HepG2 (cell line): Measurements from ENCODE around the gene PYHIN1. TPM values are rescaled to one million over a fixed set of nuclear protein-coding genes. Genes with fewer than 3 reads are reported as not detected.

Experiments
- BRCA1 ChIP-seq: sonication (generic); formaldehyde crosslinking; IDR thresholded peaks from 2 replicates; pipeline ENCODE4 v1.4.0; 2020; ENCODE audit warnings: missing genetic modification reagents
- ISX ChIP-seq: sonication (generic); formaldehyde crosslinking; conservative IDR thresholded peaks from 2 replicates; pipeline ENCODE4 v1.5.0; 2020; ENCODE audit warnings: missing genetic modification reagents
- PCBP2 ChIP-seq: fragments of 200-400 bp; formaldehyde crosslinking; optimal IDR thresholded peaks from 2 replicates; pipeline ENCODE3; 2018; ENCODE audit warnings: low read length, low read depth; ENCODE audit not compliant: poor library complexity, severe bottlenecking
- SMAD1 ChIP-seq: sonication (generic); formaldehyde crosslinking; IDR thresholded peaks from 2 replicates; pipeline ENCODE4 v1.4.0; 2020; ENCODE audit warnings: missing genetic modification reagents, low read depth, mild to moderate bottlenecking, borderline replicate concordance
- SMYD3 ChIP-seq: sonication (generic); formaldehyde crosslinking; IDR thresholded peaks from 2 replicates; pipeline ENCODE4 v1.8.1; 2023; ENCODE audit warnings: mild to moderate bottlenecking, missing genetic modification reagents
- ZNF441 ChIP-seq: sonication (generic); formaldehyde crosslinking; IDR thresholded peaks from 2 replicates; pipeline ENCODE4 v1.7.0; 2021; ENCODE audit warnings: missing genetic modification reagents, borderline replicate concordance
- polyA plus RNA-seq, 8 experiments: library from polyadenylated mRNA; depleted of rRNA in 3 of 8; stranded (reverse) in 7 of 8; unstranded in 1 of 8; fragments of >200 nt; fragmentation: Illumina TruSeq in 4 of 8; extraction: Trizol in 4 of 8; gene quantifications; 2 replicates each; pipeline versions ENCODE4 v1.2.1 to v1.2.3, GENCODE V29; 2011 to 2016; ENCODE audit warnings: low read depth in 4 of 8, missing spikeins in 1 of 8, mixed read lengths in 1 of 8; ENCODE audit not compliant: insufficient read depth in 1 of 8
- total RNA-seq, 5 experiments: library from RNA; depleted of rRNA; stranded (reverse); fragments of >200 nt; fragmentation: Illumina TruSeq; extraction: Trizol; gene quantifications; 2 replicates each; pipeline ENCODE4 v1.2.3, GENCODE V29; 2016; ENCODE audit warnings: low read depth in 1 of 5
- TF ChIP-seq, protein P1 (sequence below): sonication (generic); formaldehyde crosslinking; conservative IDR thresholded peaks from 2 replicates; pipeline ENCODE4 v1.5.0; 2020; ENCODE audit warnings: missing genetic modification reagents
- TF ChIP-seq, protein P2 (sequence below): sonication (generic); formaldehyde crosslinking; IDR thresholded peaks from 2 replicates; pipeline ENCODE4 v1.4.0; 2020; ENCODE audit warnings: missing genetic modification reagents

Gene PYHIN1
- total and polyA plus RNA-seq, 2 of the 13 experiments (the other 11 are each of a cell fraction or from before 2014, with no cell fraction given): not detected

DNA sequence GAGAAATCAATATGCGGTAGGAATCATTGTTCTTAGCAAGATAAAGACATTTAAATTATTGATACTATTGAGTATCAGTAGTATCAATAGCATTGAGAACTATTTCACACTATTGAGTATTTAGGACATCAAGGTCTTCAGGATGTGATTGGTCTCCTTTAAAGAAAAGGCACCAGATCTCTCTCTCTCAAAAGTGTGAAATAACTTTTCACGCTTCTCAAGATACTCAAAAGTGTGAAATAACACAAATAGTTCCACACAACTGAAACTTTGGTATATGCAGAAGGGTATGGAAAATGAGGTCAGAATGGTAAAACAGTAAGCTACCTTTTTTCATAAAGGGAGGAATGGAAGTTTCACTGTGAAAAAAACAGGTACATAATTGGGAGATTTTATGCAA lies 6.7 kb upstream of the PYHIN1 start (continued):
- TF ChIP-seq PCBP2 (no peak), BRCA1 (CRISPR knock-in tag) (no peak), SMAD1 (CRISPR knock-in tag) (no peak), ISX (CRISPR knock-in tag) (no peak), SMYD3 (CRISPR knock-in tag) (no peak), ZNF441 (no peak)
- TF ChIP-seq, protein P1, sequence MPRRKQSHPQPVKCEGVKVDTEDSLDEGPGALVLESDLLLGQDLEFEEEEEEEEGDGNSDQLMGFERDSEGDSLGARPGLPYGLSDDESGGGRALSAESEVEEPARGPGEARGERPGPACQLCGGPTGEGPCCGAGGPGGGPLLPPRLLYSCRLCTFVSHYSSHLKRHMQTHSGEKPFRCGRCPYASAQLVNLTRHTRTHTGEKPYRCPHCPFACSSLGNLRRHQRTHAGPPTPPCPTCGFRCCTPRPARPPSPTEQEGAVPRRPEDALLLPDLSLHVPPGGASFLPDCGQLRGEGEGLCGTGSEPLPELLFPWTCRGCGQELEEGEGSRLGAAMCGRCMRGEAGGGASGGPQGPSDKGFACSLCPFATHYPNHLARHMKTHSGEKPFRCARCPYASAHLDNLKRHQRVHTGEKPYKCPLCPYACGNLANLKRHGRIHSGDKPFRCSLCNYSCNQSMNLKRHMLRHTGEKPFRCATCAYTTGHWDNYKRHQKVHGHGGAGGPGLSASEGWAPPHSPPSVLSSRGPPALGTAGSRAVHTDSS (CRISPR knock-in tag): no peak
- TF ChIP-seq, protein P2, sequence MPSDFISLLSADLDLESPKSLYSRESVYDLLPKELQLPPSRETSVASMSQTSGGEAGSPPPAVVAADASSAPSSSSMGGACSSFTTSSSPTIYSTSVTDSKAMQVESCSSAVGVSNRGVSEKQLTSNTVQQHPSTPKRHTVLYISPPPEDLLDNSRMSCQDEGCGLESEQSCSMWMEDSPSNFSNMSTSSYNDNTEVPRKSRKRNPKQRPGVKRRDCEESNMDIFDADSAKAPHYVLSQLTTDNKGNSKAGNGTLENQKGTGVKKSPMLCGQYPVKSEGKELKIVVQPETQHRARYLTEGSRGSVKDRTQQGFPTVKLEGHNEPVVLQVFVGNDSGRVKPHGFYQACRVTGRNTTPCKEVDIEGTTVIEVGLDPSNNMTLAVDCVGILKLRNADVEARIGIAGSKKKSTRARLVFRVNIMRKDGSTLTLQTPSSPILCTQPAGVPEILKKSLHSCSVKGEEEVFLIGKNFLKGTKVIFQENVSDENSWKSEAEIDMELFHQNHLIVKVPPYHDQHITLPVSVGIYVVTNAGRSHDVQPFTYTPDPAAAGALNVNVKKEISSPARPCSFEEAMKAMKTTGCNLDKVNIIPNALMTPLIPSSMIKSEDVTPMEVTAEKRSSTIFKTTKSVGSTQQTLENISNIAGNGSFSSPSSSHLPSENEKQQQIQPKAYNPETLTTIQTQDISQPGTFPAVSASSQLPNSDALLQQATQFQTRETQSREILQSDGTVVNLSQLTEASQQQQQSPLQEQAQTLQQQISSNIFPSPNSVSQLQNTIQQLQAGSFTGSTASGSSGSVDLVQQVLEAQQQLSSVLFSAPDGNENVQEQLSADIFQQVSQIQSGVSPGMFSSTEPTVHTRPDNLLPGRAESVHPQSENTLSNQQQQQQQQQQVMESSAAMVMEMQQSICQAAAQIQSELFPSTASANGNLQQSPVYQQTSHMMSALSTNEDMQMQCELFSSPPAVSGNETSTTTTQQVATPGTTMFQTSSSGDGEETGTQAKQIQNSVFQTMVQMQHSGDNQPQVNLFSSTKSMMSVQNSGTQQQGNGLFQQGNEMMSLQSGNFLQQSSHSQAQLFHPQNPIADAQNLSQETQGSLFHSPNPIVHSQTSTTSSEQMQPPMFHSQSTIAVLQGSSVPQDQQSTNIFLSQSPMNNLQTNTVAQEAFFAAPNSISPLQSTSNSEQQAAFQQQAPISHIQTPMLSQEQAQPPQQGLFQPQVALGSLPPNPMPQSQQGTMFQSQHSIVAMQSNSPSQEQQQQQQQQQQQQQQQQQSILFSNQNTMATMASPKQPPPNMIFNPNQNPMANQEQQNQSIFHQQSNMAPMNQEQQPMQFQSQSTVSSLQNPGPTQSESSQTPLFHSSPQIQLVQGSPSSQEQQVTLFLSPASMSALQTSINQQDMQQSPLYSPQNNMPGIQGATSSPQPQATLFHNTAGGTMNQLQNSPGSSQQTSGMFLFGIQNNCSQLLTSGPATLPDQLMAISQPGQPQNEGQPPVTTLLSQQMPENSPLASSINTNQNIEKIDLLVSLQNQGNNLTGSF (CRISPR knock-in tag): no peak
- TF ChIP-seq, all 625 proteins: peak for 0
